Stimulated activated naive CD4-positive, alpha-beta T cell treated with Interleukin-2 at 50 U/mL for 16 hours (primary cell): ENCODE data around the gene ARMC10.
"Not testable (repeated sequence)": the region's sequence is repeated elsewhere in the genome, so short reads cannot be mapped to it uniquely, and the experiment has no call there.

Source experiments
- DNase-seq: peaks from one replicate; lab custom pipeline; 2025; lab: John Stamatoyannopoulos, UW

ARMC10 gene

GRCh38 chr7:103074519-103075336, at the start of gene ARMC10, which contains the start of gene FBXL13:
Gene ARMC10, plus strand, starts transcription at chr7:103075140. Its CDS starts 133 bp downstream, at chr7:103075273.
Gene FBXL13, minus strand, starts transcription at chr7:103074796.
- DNase-seq, result peak; percentile 90

DNA sequence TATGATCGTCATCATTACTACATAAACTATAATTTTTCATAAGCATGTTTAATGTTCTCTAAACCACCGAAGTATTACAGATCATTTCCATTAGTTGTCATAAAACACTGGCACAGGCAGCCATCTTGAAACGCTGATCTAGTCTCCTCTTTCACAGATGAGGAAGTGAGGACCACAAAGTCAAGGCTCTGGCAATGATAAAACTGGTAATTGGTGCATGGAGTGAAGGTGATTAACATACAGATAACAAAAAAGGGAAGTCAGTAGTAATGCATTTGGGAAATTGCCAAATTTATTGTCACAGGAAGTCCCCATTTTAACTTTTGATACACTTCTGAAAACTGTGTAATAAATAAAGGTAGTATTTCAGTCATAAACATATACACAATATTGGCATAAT, 49.6 kb upstream of the ARMC10 start:
- no peak for DNase-seq

- no peak for DNase-seq
Observed at GRCh38 chr7:103031024-103031423, 43.9 kb upstream of the ARMC10 start.

- DNase-seq, result no peak
Observed at GRCh38 chr7:103031781-103032180, 43.2 kb upstream of the ARMC10 start.

- not testable (repeated sequence) for DNase-seq
Observed at GRCh38 chr7:103034318-103034717, 40.6 kb upstream of the ARMC10 start.

DNA sequence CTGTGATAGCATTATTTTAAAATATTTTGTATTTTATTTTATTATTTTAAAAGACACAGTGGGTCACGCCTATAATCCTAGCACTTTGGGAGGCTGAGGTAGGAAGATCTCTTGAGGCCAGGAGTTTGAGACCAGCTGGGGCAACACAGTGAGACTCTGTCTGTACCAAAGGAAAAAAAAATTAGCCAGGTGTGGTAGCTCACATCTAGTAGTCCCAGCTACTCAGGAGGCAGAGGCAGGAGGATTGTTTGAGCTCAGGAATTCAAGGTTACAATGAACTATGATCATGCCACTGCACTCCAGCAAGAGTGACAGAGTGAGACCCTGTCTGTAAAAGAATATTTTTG, 37.5 kb upstream of the ARMC10 start:
- no peak for DNase-seq

DNA sequence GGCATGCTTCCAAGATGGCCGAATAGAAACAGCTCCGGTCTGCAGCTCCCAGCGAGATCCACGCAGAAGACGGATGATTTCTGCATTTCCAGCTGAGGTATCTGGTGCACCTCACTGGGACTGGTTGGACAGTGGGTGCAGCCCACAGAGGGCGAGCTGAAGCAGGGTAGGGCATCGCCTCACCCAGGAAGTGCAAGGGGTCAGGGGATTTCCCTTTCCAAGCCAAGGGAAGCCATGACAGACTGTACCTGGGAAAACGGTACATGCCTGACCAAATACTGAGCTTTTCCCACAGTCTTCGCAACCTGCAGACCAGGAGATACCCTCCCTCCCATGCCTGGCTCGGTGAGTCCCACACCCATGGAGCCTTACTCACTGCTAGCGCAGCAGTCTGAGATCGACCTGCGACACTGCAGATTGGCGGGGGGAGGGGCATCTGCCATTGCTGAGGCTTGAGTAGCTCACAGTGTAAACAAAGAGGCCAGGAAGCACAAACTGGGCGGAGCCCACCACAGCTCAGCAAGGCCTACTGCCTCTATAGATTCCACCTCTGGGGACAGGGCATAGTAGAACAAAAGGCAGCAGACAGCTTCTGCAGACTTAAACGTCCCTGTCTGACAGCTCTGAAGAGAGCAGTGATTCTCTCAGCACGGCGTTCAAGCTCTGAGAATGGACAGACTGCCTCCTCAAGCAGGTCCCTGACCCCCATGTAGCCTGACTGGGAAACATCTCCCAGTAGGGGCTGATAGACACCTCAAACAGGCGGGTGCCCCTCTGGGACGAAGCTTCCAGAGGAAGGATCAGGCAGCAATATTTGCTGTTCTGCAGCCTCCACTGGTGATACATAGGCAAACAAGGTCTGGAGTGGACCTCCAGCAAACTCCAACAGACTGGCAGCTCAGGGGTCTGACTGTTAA, 36.9 kb upstream of the ARMC10 start:
- not testable (repeated sequence) for DNase-seq

GRCh38 chr7:103041815-103042214, 33.1 kb upstream of the ARMC10 start:
- not testable (repeated sequence) for DNase-seq

DNA sequence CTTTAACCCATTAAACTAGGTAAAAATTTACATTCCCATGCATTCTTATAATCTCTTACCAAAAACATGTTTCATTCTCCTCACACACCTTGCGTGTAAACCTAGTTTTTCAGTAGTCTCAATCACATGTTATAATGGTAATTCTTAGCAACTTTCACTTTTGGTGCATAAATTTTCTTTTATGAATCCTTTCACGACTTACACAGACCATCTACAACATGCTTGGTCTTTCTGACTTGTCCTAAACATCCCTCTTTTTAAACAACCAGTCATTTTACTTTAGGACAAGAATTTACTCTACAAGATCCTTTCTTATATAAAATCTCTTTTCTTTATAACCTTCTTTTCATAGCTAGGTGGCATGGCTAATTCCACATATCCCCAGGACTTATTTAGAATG, 26.1 kb upstream of the ARMC10 start:
- DNase-seq, result no peak

- DNase-seq, result no peak
Observed at GRCh38 chr7:103051519-103051918, 23.4 kb upstream of the ARMC10 start.

GRCh38 chr7:103056006-103056405, 18.9 kb upstream of the ARMC10 start:
- not testable (repeated sequence) for DNase-seq

DNA sequence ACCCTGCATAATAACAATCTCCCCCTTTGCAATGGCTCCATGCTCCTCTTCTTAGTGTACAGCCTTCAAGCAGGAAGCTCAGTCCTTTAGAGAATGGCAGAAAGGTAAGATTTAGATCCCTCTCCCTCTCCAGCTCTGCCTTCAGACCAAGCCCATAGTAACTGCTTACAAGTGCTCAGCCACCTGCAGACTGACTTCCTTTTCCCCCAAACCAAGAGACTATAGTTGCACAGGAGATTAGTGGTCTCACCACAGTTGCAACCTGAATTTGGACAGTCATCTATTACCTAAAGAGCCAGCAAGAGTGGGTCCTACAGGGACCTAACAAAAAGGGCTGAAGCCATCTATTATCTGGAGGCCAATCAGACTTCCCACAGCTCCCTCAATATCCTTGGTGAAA, 16.8 kb upstream of the ARMC10 start:
- no peak for DNase-seq

DNA sequence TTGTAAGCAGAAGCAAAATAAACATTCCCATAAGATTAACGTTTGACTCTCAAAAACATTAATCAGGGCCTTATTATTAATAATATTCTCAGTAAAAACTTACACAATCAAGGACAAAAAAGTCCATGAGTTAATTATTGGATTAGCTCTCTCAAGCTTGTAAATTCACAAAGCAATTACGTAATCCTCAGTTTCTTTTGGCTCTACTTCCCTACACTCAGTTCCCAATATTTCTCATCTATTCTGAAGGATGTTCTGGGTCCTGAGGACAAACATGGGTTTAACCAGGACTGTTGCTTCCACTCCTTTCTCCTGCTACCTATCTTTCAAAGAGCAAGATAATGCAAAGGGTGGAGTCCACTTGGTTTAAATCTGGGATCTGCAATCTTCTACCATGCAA, 15.5 kb upstream of the ARMC10 start:
- DNase-seq, result no peak

DNA sequence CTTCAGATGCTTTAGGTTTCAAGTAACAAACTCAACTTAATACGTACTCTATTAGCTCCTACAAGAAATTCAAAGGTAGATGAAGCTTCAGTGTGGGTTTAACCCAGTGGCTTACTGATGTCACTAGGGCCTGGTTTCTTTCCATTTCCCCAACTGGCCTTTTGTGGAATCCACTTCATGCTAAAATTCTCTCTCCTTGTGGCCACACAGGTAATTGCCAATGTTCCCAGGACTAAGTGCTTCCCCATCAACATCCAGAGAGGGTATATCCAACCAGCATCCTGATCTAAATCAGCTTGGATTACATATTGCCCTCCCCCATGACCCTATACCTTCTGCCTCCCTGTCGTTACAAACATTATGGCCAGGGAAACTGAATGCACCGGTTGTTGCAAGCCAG, 11.0 kb upstream of the ARMC10 start:
- DNase-seq, result no peak

GRCh38 chr7:103065667-103066066, 9.3 kb upstream of the ARMC10 start:
- peak; percentile 14 for DNase-seq

DNA sequence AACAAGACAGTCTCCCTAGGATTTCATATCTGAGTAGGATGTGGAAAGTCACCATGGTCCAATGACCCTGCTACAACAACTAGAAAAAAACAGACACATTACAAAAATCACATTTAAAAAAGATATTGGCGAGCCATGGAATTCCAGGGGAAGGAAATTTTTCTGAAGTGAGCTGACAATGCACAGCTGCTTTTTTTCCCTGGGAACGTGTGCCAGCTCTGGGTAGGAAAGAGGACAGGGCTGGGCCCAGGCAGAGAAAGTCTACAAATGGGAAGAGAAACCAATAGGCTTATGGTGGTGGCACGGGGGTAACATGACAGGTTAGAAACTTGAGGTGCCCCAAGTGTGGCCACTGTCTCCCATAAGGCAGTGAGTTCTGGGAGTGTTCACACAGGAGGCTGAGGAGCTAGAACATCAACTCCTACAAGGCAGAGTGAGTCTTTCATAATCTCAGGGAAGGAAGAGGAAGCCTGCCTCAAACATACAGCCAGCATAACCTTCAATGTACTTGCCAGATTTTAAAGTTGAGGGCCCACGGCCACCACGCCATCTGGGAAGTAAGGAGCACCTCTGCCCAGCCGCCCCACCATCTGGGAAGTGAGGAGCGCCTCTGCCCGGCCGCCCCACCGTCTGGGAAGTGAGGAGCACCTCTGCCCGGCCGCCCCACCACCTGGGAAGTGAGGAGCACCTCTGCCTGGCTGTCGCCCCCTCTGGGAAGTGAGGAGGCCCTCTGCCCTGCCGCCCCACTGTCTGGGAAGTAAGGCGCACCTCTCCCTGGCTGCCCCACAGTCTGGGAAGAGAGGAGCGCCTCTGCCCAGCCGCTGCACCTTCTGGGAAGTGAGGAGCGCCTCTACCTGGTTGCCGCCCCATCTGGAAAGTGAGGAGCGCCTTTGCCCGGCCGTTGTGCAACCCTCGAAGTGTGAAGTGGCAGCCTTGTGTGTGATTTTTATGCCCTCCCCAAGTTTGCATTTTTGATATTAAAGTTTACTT, 6.2 kb upstream of the ARMC10 start:
- DNase-seq, result no peak

DNA sequence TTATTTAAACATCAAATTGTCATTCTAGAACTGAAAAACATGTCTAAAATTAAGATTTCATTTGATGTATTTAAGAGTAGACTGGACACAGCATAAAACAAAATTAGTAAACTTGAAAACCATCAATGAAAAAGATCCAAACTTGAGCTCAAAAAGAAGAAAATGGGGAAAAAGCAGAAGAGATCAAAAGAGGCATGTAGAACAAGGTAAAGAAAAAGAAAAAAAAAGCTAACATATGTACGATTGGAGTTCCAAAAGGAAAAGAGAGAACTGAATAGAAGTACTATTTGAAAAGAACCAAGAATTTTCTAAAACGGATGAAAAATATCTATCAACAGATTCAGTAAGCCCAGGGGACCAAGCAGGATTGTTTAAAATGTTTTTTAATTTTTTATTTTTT, 3.9 kb upstream of the ARMC10 start:
- no peak for DNase-seq

- DNase-seq, result no peak
Observed at GRCh38 chr7:103073989-103074518, 886 bp upstream of the ARMC10 start.

DNA sequence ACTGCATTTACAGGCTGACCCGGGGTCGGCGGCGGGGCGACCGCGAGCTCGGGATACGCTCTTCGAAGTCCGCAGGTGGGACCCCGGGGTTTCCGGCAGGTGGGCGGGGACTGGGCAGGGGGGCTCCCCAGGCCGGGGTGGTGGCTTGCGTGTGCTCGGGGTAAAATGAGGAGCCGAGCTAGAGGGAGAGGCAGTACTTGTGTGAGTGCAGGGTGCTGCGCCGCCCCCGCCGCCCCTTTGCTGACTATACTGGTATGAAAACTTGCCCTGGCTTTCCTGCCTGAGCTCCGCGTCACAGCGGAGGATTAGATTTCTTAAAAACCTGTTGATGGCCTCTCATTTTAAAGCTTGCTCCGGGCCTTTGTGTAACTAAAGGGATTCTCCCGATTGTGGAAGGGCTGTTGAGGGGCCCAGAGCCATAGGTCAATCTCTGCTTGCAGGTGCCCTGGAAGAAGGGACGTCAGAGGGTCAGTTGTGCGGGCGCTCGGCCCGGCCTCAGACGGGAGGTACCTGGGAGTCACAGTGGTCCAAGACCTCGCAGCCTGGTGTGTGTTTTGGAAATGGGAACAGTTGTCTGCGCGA, 488 bp downstream of the ARMC10 start:
- DNase-seq, result peak; percentile 85

DNA sequence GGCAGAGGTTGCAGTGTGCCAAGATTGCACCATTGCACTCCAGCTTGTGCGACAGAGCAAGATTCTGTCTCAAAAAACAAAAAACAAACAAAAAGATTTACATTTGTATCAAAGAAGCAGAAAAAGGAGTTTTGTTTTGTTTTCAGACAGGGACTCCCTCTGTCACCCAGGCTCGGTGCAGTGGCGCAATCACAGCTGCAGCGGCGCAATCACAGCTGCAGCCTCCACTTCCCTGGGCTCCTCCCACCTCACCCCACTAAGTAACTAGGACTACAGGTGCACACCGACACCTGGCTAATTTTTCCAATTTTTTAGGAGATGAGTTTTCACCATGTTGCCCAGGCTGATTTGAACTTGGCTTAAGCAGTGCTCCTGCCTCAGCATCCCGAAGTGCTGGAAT, 1.8 kb downstream of the ARMC10 start:
- no peak for DNase-seq

GRCh38 chr7:103077318-103077717, 2.4 kb downstream of the ARMC10 start:
- DNase-seq, result no peak
